HepG2 (cell line): ENCODE measurements around the gene CD24. TPM values are rescaled to one million over a fixed set of nuclear protein-coding genes. Genes with fewer than 3 reads are reported as not detected.

ENCODE experiments used
- ATAC-seq: fragments of 200-7000 bp; cut with Tn5 transposase; 3 replicates; pipeline ENCODE4 v1.9.1; 2020; ENCODE audit warnings: mild to moderate bottlenecking, moderate library complexity
- BruUV-seq: library from RNA; stranded (reverse); fragments of 400-500 nt; replicated peaks from 2 replicates; lab custom pipeline; 2021; lab: Mats Ljungman, UMichigan
- CTCF ChIA-PET: fragments of 300-600 bp; formaldehyde crosslinking; extraction: SDS; loops from one replicate; lab custom pipeline; 2021; ENCODE audit warnings: low total read pairs, inconsistent platforms, low intra/inter-chr PET ratio; lab: Yijun Ruan, JAX
- POLR2A ChIA-PET: fragments of 350-600 bp; sonication (Branson Sonifier 250); formaldehyde crosslinking; loops from one replicate; lab custom pipeline; 2020; ENCODE audit warnings: antibody characterized with exemption, inconsistent platforms; lab: Yijun Ruan, JAX
- DNase-seq: peaks from one replicate; pipeline ENCODE4 v3.0.0-alpha.2; 2015; ENCODE audit warnings: low spot score
- FAIRE-seq: peaks from 3 replicates; lab custom pipeline; 2011; peaks lifted over from hg19 to GRCh38; lab: Jason Lieb, UNC
- H2AFZ ChIP-seq: one replicate; pipeline ENCODE4 v1.6.1; 2011; ENCODE audit warnings: low read length, inconsistent platforms
- H3K27ac ChIP-seq: fragments of 300-600 bp; 3 replicates; pipeline ENCODE4 v1.8.0; 2011; ENCODE audit warnings: mixed run types, mild to moderate bottlenecking, mixed read lengths, low read length, inconsistent platforms; ENCODE audit not compliant: insufficient read depth; ENCODE audit errors: extremely low read length
- H3K27me3 ChIP-seq, 2 experiments: fragments of 200-600 bp in 1 of 2; 2 replicates in 1 of 2; 3 replicates in 1 of 2; pipeline versions ENCODE4 v1.6.0 to v1.8.0; 2011; ENCODE audit warnings: low read length in 2 of 2, mild to moderate bottlenecking in 2 of 2, moderate library complexity in 2 of 2, inconsistent platforms in 1 of 2; ENCODE audit not compliant: insufficient read depth in 2 of 2, control insufficient read depth in 1 of 2
- H3K36me3 ChIP-seq, 2 experiments: fragments of 200-600 bp in 1 of 2; replicated peaks in 1 of 2; 2 replicates in 1 of 2; 3 replicates in 1 of 2; pipeline versions ENCODE4 v1.5.1 to v1.8.0; 2011; ENCODE audit warnings: low read length in 2 of 2, inconsistent platforms in 1 of 2; ENCODE audit not compliant: insufficient read depth in 2 of 2, control insufficient read depth in 1 of 2
- H3K4me1 ChIP-seq: 2 replicates; pipeline ENCODE4 v1.5.1; 2012; ENCODE audit warnings: low read length, inconsistent platforms; ENCODE audit not compliant: insufficient read depth
- H3K4me2 ChIP-seq: 2 replicates; pipeline ENCODE4 v1.6.0; 2011; ENCODE audit warnings: low read depth, low read length, inconsistent platforms
- H3K4me3 ChIP-seq, 3 experiments: fragments of 200-600 bp in 1 of 3; sonication (generic), shearing (Covaris generic) in 1 of 3; replicated peaks in 1 of 3; 2 replicates each; pipeline ENCODE4 v1.5.1; 2011 to 2016; ENCODE audit warnings: low read length in 3 of 3, inconsistent platforms in 2 of 3, low read depth in 2 of 3, mild to moderate bottlenecking in 2 of 3, control low read depth in 1 of 3, mixed read lengths in 1 of 3; ENCODE audit not compliant: insufficient read depth in 1 of 3
- H3K79me2 ChIP-seq: one replicate; pipeline ENCODE4 v1.6.1; 2011; ENCODE audit warnings: low read length, inconsistent platforms; ENCODE audit not compliant: insufficient read depth
- H3K9ac ChIP-seq: 2 replicates; pipeline ENCODE4 v1.6.0; 2011; ENCODE audit warnings: mild to moderate bottlenecking, low read depth, low read length, inconsistent platforms; ENCODE audit not compliant: insufficient read depth
- H3K9me3 ChIP-seq: 2 replicates; pipeline ENCODE4 v1.5.1; 2012; ENCODE audit warnings: mild to moderate bottlenecking, low read length
- H4K20me1 ChIP-seq: 2 replicates; pipeline ENCODE4 v1.6.0; 2011; ENCODE audit warnings: inconsistent platforms, mild to moderate bottlenecking, low read length, moderate library complexity; ENCODE audit not compliant: insufficient read depth
- CREB1 ChIP-seq, 2 experiments: fragments of 450-650 bp in 1 of 2; IDR thresholded peaks; 2 replicates each; pipeline ENCODE4 v1.6.1; 2016 to 2017; ENCODE audit warnings: control low read depth in 1 of 2, mild to moderate bottlenecking in 1 of 2, missing compliant biosample characterization in 1 of 2, missing genetic modification characterization in 1 of 2
- ELF1 ChIP-seq: sonication (generic); formaldehyde crosslinking; IDR thresholded peaks from 2 replicates; pipeline ENCODE4 v1.4.0; 2020; ENCODE audit warnings: missing genetic modification reagents
- JARID2 ChIP-seq: sonication (generic); formaldehyde crosslinking; IDR thresholded peaks from 2 replicates; pipeline ENCODE4 v1.8.1; 2023; ENCODE audit warnings: missing genetic modification reagents, inconsistent platforms; ENCODE audit not compliant: insufficient replicate concordance
- NR2F1 ChIP-seq, 2 experiments: fragments of 450-650 bp in 1 of 2; formaldehyde crosslinking in 1 of 2; IDR thresholded peaks; 2 replicates each; pipeline versions ENCODE4 v1.5.0 to v1.6.1; 2016 to 2020; ENCODE audit warnings: mild to moderate bottlenecking in 1 of 2, missing compliant biosample characterization in 1 of 2, missing genetic modification reagents in 1 of 2, moderate library complexity in 1 of 2
- POGZ ChIP-seq: sonication (generic); formaldehyde crosslinking; IDR thresholded peaks from 2 replicates; pipeline ENCODE4 v1.4.0; 2020; ENCODE audit warnings: mild to moderate bottlenecking, missing genetic modification reagents
- ZFP90 ChIP-seq: sonication (generic); formaldehyde crosslinking; IDR thresholded peaks from 2 replicates; pipeline ENCODE4 v1.8.0; 2022; ENCODE audit warnings: missing genetic modification reagents, mild to moderate bottlenecking, inconsistent platforms, borderline replicate concordance
- ZNF143 ChIP-seq: sonication (generic); formaldehyde crosslinking; IDR thresholded peaks from 2 replicates; pipeline ENCODE4 v1.4.0; 2020; ENCODE audit warnings: missing genetic modification reagents
- ZNF724P ChIP-seq: sonication (generic); formaldehyde crosslinking; IDR thresholded peaks from 2 replicates; pipeline ENCODE4 v1.8.0; 2022; ENCODE audit warnings: missing genetic modification reagents, borderline replicate concordance
- ZNF747 ChIP-seq: sonication (generic); formaldehyde crosslinking; IDR thresholded peaks from 2 replicates; pipeline ENCODE4 v1.8.1; 2023; ENCODE audit warnings: missing genetic modification reagents, mild to moderate bottlenecking, borderline replicate concordance
- WGBS: methylation state at CpG from one replicate; pipeline ENCODE4 v1.1.6; 2017; ENCODE audit warnings: low lambda C conversion rate; 5-methylcytosine and 5-hydroxymethylcytosine counted together
- in situ Hi-C: cut with HindIII; loops from 2 replicates; pipeline ENCODE4 v1.10.0; 2017; ENCODE audit warnings: low pct_unique_long_range_greater_than_20kb; ENCODE audit not compliant: extremely low pct_ligation_motif_present
- intact Hi-C: fragments of 100-400 bp; cut with micrococcal nuclease; formaldehyde crosslinking; loops from one replicate; pipeline ENCODE4 v1.10.0; 2022; ENCODE audit not compliant: unreplicated experiment
- polyA plus RNA-seq, 8 experiments: library from polyadenylated mRNA; depleted of rRNA in 3 of 8; stranded (reverse) in 7 of 8; unstranded in 1 of 8; fragments of >200 nt; fragmentation: Illumina TruSeq in 4 of 8; extraction: Trizol in 4 of 8; gene quantifications; 2 replicates each; pipeline versions ENCODE4 v1.2.1 to v1.2.3, GENCODE V29; 2011 to 2016; ENCODE audit warnings: low read depth in 4 of 8, missing spikeins in 1 of 8, mixed read lengths in 1 of 8; ENCODE audit not compliant: insufficient read depth in 1 of 8
- total RNA-seq, 5 experiments: library from RNA; depleted of rRNA; stranded (reverse); fragments of >200 nt; fragmentation: Illumina TruSeq; extraction: Trizol; gene quantifications; 2 replicates each; pipeline ENCODE4 v1.2.3, GENCODE V29; 2016; ENCODE audit warnings: low read depth in 1 of 5
- TF ChIP-seq, protein P1 (sequence below): sonication (generic); formaldehyde crosslinking; IDR thresholded peaks from 2 replicates; pipeline ENCODE4 v1.4.0; 2020; ENCODE audit warnings: missing genetic modification reagents, borderline replicate concordance

CD24 gene
- total and polyA plus RNA-seq, 2 of the 13 experiments (the other 11 are each of a cell fraction or from before 2014, with no cell fraction given) = 11.3 to 30.5 TPM

DNA sequence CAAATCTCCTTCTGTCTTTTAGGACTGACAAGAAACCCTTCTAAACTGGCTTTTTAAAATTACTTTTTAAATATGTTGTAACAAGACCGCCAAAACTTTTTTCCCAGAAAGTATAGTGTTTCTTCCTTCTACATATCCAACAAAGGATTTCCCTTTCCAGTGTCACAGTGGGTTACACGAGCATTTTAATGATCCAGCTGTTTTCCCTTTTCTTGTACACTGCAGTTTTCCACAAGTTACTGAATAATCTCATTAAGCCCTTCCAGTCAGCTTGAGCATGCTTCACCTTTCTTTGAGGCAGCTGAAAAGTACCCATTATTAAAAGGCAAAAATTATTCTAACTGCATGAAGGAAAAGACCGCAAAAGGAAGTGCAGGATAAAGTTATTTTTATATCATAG is 48.6 kb downstream of the CD24 start:
- Histone ChIP-seq H3K27ac (no peak overlapping the region), H3K9me3 (no peaks in the 10 kb centered on the region), H3K4me3 (no peak overlapping the region), H3K9ac (no peak overlapping the region), H2AFZ (no peak overlapping the region), H3K36me3 (no peaks in the 10 kb centered on the region), H3K79me2 (no peaks in the 10 kb centered on the region), H3K4me2 (no peak overlapping the region), H3K27me3 (no peaks in the 10 kb centered on the region), H3K4me1 (peaks cover 21% of the 10 kb centered on the region), H4K20me1 (no peaks in the 10 kb centered on the region)
- WGBS = 48% methylated on average over 3 of the region's 3 CpGs
- in situ Hi-C loops (no loop called here), intact Hi-C loops (no loop called here)
- TF ChIP-seq NR2F1 (CRISPR knock-in tag; IDR thresholded peaks at IDR 0.05) = no peak
- TF ChIP-seq, protein P1, sequence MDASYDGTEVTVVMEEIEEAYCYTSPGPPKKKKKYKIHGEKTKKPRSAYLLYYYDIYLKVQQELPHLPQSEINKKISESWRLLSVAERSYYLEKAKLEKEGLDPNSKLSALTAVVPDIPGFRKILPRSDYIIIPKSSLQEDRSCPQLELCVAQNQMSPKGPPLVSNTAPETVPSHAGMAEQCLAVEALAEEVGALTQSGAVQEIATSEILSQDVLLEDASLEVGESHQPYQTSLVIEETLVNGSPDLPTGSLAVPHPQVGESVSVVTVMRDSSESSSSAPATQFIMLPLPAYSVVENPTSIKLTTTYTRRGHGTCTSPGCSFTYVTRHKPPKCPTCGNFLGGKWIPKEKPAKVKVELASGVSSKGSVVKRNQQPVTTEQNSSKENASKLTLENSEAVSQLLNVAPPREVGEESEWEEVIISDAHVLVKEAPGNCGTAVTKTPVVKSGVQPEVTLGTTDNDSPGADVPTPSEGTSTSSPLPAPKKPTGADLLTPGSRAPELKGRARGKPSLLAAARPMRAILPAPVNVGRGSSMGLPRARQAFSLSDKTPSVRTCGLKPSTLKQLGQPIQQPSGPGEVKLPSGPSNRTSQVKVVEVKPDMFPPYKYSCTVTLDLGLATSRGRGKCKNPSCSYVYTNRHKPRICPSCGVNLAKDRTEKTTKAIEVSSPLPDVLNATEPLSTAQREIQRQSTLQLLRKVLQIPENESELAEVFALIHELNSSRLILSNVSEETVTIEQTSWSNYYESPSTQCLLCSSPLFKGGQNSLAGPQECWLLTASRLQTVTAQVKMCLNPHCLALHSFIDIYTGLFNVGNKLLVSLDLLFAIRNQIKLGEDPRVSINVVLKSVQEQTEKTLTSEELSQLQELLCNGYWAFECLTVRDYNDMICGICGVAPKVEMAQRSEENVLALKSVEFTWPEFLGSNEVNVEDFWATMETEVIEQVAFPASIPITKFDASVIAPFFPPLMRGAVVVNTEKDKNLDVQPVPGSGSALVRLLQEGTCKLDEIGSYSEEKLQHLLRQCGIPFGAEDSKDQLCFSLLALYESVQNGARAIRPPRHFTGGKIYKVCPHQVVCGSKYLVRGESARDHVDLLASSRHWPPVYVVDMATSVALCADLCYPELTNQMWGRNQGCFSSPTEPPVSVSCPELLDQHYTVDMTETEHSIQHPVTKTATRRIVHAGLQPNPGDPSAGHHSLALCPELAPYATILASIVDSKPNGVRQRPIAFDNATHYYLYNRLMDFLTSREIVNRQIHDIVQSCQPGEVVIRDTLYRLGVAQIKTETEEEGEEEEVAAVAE = no peak
- no peak for TF ChIP-seq POGZ (CRISPR knock-in tag)
- no peak for TF ChIP-seq ZNF747 (CRISPR knock-in tag)
- no peak for TF ChIP-seq CREB1 (IDR thresholded peaks at IDR 0.05)
- TF ChIP-seq CREB1 (CRISPR knock-in tag; IDR thresholded peaks at IDR 0.05) = no peak
- no peak for TF ChIP-seq JARID2 (CRISPR knock-in tag)
- TF ChIP-seq ZFP90 = no peak
- no peak for TF ChIP-seq ELF1
- no peak for TF ChIP-seq ZNF724P (CRISPR knock-in tag)
- TF ChIP-seq ZNF143 (CRISPR knock-in tag) = no peak
- no peak for FAIRE-seq
- no peak for DNase-seq
- ATAC-seq = no peak
- ChIA-PET POLR2A (no interaction called here), CTCF (no interaction called here)
- no TSS peak for BruUV-seq
